Central memory CD8-positive, alpha-beta T cell (primary cell): ENCODE data around the gene SNTG2.
A peak's percentile ranks its signal among the peaks of the same experiment; 100 is the strongest.

ENCODE experiments used
- ATAC-seq: fragments of 150-1000 bp; cut with Tn5 transposase; replicated peaks from 2 replicates; pipeline ENCODE4 v1.10.0; 2022; ENCODE audit warnings: mild to moderate bottlenecking, moderate FRiP score, moderate number of reproducible peaks; ENCODE audit not compliant: poor library complexity, severe bottlenecking; ENCODE audit errors: extremely low read depth
- DNase-seq, 2 donors: peaks; one replicate each; pipeline ENCODE4 v3.0.0; 2021; ENCODE audit warnings: low spot score in 2 of 2
- H3K27ac Mint-ChIP-seq: one replicate; pipeline ENCODE4 v1.8.0; 2022; ENCODE audit warnings: low read depth, mild to moderate bottlenecking, moderate library complexity, mixed read lengths
- H3K27me3 Mint-ChIP-seq: one replicate; pipeline ENCODE4 v1.8.0; 2022; ENCODE audit warnings: mixed read lengths
- H3K36me3 Mint-ChIP-seq: one replicate; pipeline ENCODE4 v1.8.0; 2022; ENCODE audit warnings: mild to moderate bottlenecking, moderate library complexity, mixed read lengths; ENCODE audit not compliant: insufficient read depth
- H3K4me1 Mint-ChIP-seq: one replicate; pipeline ENCODE4 v1.8.0; 2022; ENCODE audit warnings: mixed read lengths
- H3K4me3 Mint-ChIP-seq: one replicate; pipeline ENCODE4 v1.8.0; 2022; ENCODE audit warnings: mild to moderate bottlenecking, moderate library complexity, mixed read lengths
- H3K9me3 Mint-ChIP-seq: one replicate; pipeline ENCODE4 v1.8.0; 2022; ENCODE audit warnings: mixed read lengths

Gene SNTG2

GRCh38 chr2:1157107-1157506, 206.5 kb downstream of the SNTG2 start:
- ATAC-seq = no peak
- peaks cover 4% of the 10 kb centered on the region for H3K4me1 Mint-ChIP-seq

GRCh38 chr2:1159013-1159412, 208.4 kb downstream of the SNTG2 start:
- Mint-ChIP-seq H3K27me3 (no peaks in the 10 kb centered on the region), H3K4me1 (peaks cover 23% of the 10 kb centered on the region), H3K9me3 (peaks cover 8% of the 10 kb centered on the region), H3K27ac (no peak overlapping the region), H3K36me3 (peaks cover 4% of the 10 kb centered on the region), H3K4me3 (no peak overlapping the region)
- no peak for DNase-seq
- no peak for ATAC-seq

More at GRCh38 chr2:1157107-1157506, 206.5 kb downstream of the SNTG2 start:
- Mint-ChIP-seq H3K36me3 (no peaks in the 10 kb centered on the region), H3K27me3 (no peaks in the 10 kb centered on the region), H3K4me3 (no peak overlapping the region), H3K27ac (no peak overlapping the region), H3K9me3 (no peaks in the 10 kb centered on the region)
- no peak for DNase-seq

- H3K4me3 Mint-ChIP-seq = no peak overlapping the region
- H3K36me3 Mint-ChIP-seq = peaks cover 6% of the 10 kb centered on the region
- ATAC-seq = no peak
- peaks cover 8% of the 10 kb centered on the region for H3K9me3 Mint-ChIP-seq
- H3K27me3 Mint-ChIP-seq = no peaks in the 10 kb centered on the region
- H3K27ac Mint-ChIP-seq = peak overlapping the region; percentile 96
- no peak for DNase-seq
- peaks cover 35% of the 10 kb centered on the region for H3K4me1 Mint-ChIP-seq
Measured at GRCh38 chr2:1162246-1162645, 211.6 kb downstream of the SNTG2 start.

- no peaks in the 10 kb centered on the region for H3K27me3 Mint-ChIP-seq
- H3K4me3 Mint-ChIP-seq = peak overlapping the region; percentile 14
- H3K27ac Mint-ChIP-seq = peak overlapping the region; percentile 96
- peaks cover 35% of the 10 kb centered on the region for H3K4me1 Mint-ChIP-seq
- peaks cover 8% of the 10 kb centered on the region for H3K9me3 Mint-ChIP-seq
- DNase-seq (no peak), ATAC-seq (peak; percentile 76)
- peaks cover 6% of the 10 kb centered on the region for H3K36me3 Mint-ChIP-seq
Measured at GRCh38 chr2:1162768-1163584, 212.3 kb downstream of the SNTG2 start.

GRCh38 chr2:1166976-1167375, 216.3 kb downstream of the SNTG2 start:
- peaks cover 10% of the 10 kb centered on the region for H3K27me3 Mint-ChIP-seq
- H3K9me3 Mint-ChIP-seq = peaks cover 8% of the 10 kb centered on the region
- no peak overlapping the region for H3K4me3 Mint-ChIP-seq
- H3K27ac Mint-ChIP-seq = no peak overlapping the region
- H3K4me1 Mint-ChIP-seq = peaks cover 31% of the 10 kb centered on the region
- DNase-seq (no peak), ATAC-seq (no peak)
- peaks cover 6% of the 10 kb centered on the region for H3K36me3 Mint-ChIP-seq

- peaks cover 10% of the 10 kb centered on the region for H3K27me3 Mint-ChIP-seq
- H3K4me3 Mint-ChIP-seq = no peak overlapping the region
- ATAC-seq = no peak
- no peak overlapping the region for H3K27ac Mint-ChIP-seq
- H3K4me1 Mint-ChIP-seq = peaks cover 14% of the 10 kb centered on the region
- peaks cover 2% of the 10 kb centered on the region for H3K36me3 Mint-ChIP-seq
- H3K9me3 Mint-ChIP-seq = no peaks in the 10 kb centered on the region
- DNase-seq = no peak
Measured at GRCh38 chr2:1168846-1169245, 218.2 kb downstream of the SNTG2 start.

GRCh38 chr2:1169291-1169949, 218.8 kb downstream of the SNTG2 start:
- Mint-ChIP-seq H3K36me3 (peaks cover 2% of the 10 kb centered on the region), H3K9me3 (no peaks in the 10 kb centered on the region), H3K27ac (no peak overlapping the region), H3K4me3 (no peak overlapping the region), H3K27me3 (peaks cover 10% of the 10 kb centered on the region), H3K4me1 (peaks cover 10% of the 10 kb centered on the region)
- ATAC-seq = no peak
- DNase-seq = no peak

GRCh38 chr2:1170241-1170640, 219.6 kb downstream of the SNTG2 start:
- H3K9me3 Mint-ChIP-seq = no peaks in the 10 kb centered on the region
- H3K36me3 Mint-ChIP-seq = peaks cover 2% of the 10 kb centered on the region
- ATAC-seq (no peak), DNase-seq (no peak)
- no peak overlapping the region for H3K27ac Mint-ChIP-seq
- H3K4me1 Mint-ChIP-seq = peaks cover 6% of the 10 kb centered on the region
- peaks cover 10% of the 10 kb centered on the region for H3K27me3 Mint-ChIP-seq
- no peak overlapping the region for H3K4me3 Mint-ChIP-seq

GRCh38 chr2:1170711-1171110, 220.1 kb downstream of the SNTG2 start:
- no peak for DNase-seq
- peaks cover 6% of the 10 kb centered on the region for H3K4me1 Mint-ChIP-seq
- peaks cover 2% of the 10 kb centered on the region for H3K36me3 Mint-ChIP-seq
- no peaks in the 10 kb centered on the region for H3K9me3 Mint-ChIP-seq
- H3K27me3 Mint-ChIP-seq = peaks cover 10% of the 10 kb centered on the region
- ATAC-seq = no peak
- H3K27ac Mint-ChIP-seq = no peak overlapping the region
- H3K4me3 Mint-ChIP-seq = no peak overlapping the region

- H3K36me3 Mint-ChIP-seq = no peaks in the 10 kb centered on the region
- no peak overlapping the region for H3K4me3 Mint-ChIP-seq
- H3K27ac Mint-ChIP-seq = no peak overlapping the region
- peaks cover 8% of the 10 kb centered on the region for H3K27me3 Mint-ChIP-seq
- no peak for ATAC-seq
- no peak for DNase-seq
- no peaks in the 10 kb centered on the region for H3K4me1 Mint-ChIP-seq
- peaks cover 5% of the 10 kb centered on the region for H3K9me3 Mint-ChIP-seq
Measured at GRCh38 chr2:1173528-1173927, 222.9 kb downstream of the SNTG2 start.

GRCh38 chr2:1181893-1182292, 231.2 kb downstream of the SNTG2 start:
- ATAC-seq = no peak
- Mint-ChIP-seq H3K36me3 (no peaks in the 10 kb centered on the region), H3K9me3 (peaks cover 4% of the 10 kb centered on the region), H3K4me1 (no peaks in the 10 kb centered on the region), H3K27me3 (no peaks in the 10 kb centered on the region), H3K4me3 (no peak overlapping the region), H3K27ac (no peak overlapping the region)
- no peak for DNase-seq

- ATAC-seq = no peak
- no peaks in the 10 kb centered on the region for H3K36me3 Mint-ChIP-seq
- no peak overlapping the region for H3K27ac Mint-ChIP-seq
- H3K4me3 Mint-ChIP-seq = no peak overlapping the region
- DNase-seq = no peak
- no peaks in the 10 kb centered on the region for H3K4me1 Mint-ChIP-seq
- no peaks in the 10 kb centered on the region for H3K27me3 Mint-ChIP-seq
- H3K9me3 Mint-ChIP-seq = no peaks in the 10 kb centered on the region
Measured at GRCh38 chr2:1183300-1183699, 232.7 kb downstream of the SNTG2 start.

GRCh38 chr2:1186421-1186820, 235.8 kb downstream of the SNTG2 start:
- no peak for DNase-seq
- H3K4me1 Mint-ChIP-seq = no peaks in the 10 kb centered on the region
- ATAC-seq = no peak
- no peak overlapping the region for H3K27ac Mint-ChIP-seq
- no peaks in the 10 kb centered on the region for H3K9me3 Mint-ChIP-seq
- no peaks in the 10 kb centered on the region for H3K36me3 Mint-ChIP-seq
- H3K4me3 Mint-ChIP-seq = no peak overlapping the region
- no peaks in the 10 kb centered on the region for H3K27me3 Mint-ChIP-seq
